GM19238 (cell line): ENCODE data around the gene IL5RA.

ENCODE experiments used
- DNase-seq: peaks from one replicate; pipeline ENCODE4 v3.0.0; 2011; ENCODE audit warnings: low spot score; ENCODE audit not compliant: insufficient read length

The IL5RA gene

DNA sequence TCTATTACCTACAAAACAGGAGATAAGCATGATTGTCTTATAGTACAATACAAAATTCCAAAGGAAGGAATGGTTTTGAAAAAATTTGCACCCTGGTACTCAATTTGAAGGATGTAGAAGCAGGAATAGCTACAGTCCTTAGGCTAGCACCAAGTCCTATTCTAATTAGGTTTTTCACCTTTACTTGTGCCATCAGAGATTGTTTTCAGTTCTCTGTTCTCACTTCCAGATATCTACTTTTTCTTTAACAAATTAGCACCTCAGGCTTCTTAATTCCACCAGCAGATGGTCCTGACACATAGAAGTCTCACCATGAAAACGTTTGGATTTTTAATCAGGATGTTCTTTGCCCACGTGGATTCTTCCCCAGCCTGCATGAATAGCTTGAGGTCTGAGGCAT, 43.8 kb downstream of the IL5RA start:
- DNase-seq = no peak

GRCh38 chr3:3065876-3066275, 44.3 kb downstream of the IL5RA start:
- DNase-seq = no peak

DNA sequence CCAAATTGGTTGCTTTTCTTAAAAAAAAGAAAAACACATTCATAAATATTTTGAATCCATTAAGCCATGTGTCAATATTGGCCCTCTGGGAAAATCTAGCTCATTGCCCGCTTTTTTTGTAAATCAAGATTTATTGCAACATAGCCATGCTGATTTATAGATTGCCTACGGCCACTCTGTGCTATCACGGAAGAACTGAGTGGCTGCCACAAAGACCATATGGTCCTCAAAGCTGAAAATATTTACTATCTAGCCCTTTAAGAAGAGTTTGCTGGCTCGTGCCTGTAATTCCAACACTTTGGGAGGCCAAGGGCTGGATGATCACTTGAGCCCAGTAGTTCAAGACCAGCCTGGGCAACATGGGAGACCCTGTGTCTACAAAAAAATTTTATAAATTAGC, 45.9 kb downstream of the IL5RA start:
- DNase-seq = no peak

DNA sequence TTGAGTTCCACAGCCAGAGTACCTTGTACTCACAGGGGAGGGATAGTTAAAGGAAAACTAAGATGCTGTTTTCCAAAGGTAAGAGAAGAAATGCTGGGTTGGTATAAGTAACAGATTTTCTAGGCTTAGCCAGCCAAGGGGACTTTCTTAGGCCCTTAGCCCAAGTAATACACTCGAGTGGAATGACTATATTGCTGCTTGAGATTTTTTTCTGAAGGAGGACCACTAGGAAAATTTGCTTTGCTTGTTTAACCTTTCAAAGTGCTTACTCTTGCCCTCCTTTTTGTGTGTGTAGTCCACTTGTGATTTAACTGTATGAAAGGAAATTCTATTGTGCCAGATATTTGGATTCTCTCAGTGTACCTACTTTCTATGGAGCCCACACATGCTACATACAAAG, 50.5 kb downstream of the IL5RA start:
- no peak for DNase-seq

GRCh38 chr3:3053974-3054373, 56.2 kb downstream of the IL5RA start:
- DNase-seq = no peak

DNA sequence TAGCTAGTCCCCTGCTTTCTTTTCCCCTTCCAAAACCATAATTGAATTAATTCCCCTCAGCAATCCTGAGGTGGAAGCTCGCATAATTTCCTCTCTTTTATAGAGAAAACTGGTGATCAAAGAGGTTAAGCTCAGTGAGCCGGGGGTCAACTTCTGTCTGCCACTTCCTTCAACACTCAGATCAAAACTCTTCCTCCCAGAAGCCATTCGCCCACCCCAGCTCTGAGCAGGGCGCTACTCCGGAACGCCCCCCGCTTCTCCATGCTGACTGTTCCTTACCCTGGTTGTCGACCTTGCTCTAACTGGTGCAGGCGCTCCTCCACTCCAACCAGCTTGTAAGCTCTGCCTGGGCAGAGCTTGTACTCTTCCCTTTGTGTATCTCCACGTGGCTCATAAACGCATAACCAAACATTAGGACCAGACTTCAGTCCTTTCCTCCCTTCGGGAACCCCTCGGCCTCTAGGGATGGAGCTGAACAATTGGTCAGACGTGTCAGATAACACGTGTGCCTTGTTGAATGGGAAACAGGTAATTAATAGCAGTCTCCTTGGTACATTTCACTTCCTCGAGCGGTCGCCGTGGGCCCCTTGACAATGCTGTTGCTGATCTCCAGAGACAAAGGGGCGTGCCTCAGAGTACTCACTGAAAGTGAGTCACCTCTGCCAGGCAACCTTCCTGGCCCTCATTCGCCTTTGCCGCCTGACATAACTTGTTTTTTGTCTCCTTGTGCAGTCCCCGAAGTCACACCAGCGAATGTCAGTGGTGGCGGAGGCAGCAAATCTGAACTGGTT, 71.8 kb downstream of the IL5RA start:
- no peak for DNase-seq

- no peak for DNase-seq
Measured at GRCh38 chr3:3037156-3037555, 73.0 kb downstream of the IL5RA start.

GRCh38 chr3:3031326-3031725, 78.8 kb downstream of the IL5RA start:
- DNase-seq = no peak

DNA sequence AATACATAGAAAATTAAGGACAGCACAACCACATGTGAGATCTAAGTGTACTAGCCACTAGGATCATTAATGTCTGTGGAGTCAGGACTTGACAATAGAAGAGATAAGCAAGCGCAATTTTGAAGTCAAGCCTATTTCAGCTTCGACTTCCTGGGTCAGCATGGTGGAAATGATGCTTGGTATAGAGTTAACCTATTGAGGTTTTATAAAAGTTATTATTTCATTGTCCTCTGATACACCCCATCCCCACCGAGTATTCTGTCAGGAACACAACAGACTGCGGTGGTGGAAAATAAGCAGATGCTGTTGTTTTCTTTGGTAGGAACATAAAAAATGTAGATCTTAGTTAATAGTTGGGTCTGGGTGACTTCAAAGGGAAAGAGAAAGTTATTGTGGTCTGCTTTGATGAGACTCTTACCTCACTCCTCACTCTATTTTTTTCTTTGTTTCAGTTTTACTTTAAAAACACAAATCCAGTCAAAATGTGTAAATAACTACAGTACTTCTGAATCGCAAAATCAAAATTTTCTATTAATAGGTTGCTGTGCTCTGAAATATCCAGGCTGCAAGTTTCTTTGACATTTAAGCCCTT, 82.1 kb downstream of the IL5RA start:
- peak; percentile 10 for DNase-seq

DNA sequence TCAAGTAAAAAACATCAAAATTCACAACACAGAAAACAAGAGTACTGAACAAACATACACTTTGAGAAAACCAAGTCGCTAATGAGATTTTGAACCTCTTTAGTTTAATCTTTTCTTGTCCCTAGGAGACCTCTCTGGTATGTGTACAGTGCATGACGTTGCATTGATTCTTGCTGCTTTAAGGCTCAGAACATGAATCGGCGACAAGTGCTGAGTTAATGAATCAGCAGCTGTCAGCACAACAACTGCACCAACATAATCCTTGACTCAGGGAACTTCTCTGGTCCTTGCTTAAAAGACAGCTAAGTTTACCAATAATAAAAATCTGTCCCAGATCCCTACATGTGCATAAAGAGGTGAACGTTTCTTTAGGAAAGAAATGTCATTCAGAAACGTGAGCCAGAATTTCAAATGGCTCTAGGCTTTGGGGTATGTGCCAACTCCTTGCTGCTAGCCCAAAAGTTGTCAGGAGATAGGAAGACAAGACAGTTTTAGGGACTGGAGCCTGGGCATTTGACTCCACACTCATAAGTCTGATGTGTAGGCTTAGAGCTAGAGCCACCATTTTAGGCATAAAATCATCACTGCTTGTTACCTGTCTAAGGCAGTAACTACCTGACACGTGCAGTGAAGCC, 86.9 kb downstream of the IL5RA start:
- no peak for DNase-seq

DNA sequence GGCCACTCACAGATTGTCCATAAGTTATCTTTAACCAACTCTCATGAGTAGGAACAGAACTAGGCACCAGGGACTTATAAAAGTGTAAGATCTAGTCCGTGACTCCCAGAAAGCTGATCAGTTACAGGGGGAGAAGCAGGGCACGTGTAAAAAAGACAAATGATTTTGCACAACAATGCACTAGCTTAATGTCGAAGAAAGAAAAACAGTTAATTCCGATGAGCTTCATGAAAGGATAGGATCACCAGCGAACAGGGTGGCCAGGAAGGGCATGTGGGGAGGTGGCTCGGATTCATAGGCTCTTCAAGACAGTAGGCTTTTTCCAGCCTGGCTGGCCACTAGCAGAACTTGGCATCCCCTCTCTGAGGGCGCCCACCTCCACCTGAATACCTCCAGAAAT, 90.0 kb downstream of the IL5RA start:
- DNase-seq = no peak
